Liver (tissue), 9 donors: ENCODE data around the gene PHTF2. TPM values are rescaled to one million over a fixed set of nuclear protein-coding genes. Genes with fewer than 3 reads are reported as not detected.

Experiments used
- DNase-seq: peaks from one replicate; pipeline ENCODE4 v3.0.0-alpha.2; 2017; ENCODE audit warnings: low spot score
- H3K27ac ChIP-seq, 2 donors: one replicate each; pipeline ENCODE4 v1.7.0; 2013; ENCODE audit warnings: inconsistent platforms in 2 of 2, low read length in 2 of 2, control low read depth in 1 of 2, low read depth in 1 of 2, mild to moderate bottlenecking in 1 of 2
- H3K27me3 ChIP-seq, 4 donors: one replicate each; pipeline versions ENCODE4 v1.6.1 to v1.7.0; 2013; ENCODE audit warnings: low read length in 3 of 4, inconsistent platforms in 1 of 4, mild to moderate bottlenecking in 1 of 4, moderate library complexity in 1 of 4; ENCODE audit not compliant: control insufficient read depth in 4 of 4, insufficient read depth in 4 of 4
- H3K36me3 ChIP-seq, 4 donors: one replicate each; pipeline versions ENCODE4 v1.6.1 to v1.7.0; 2013; ENCODE audit warnings: low read length in 3 of 4, mild to moderate bottlenecking in 3 of 4, low read depth in 1 of 4, moderate library complexity in 1 of 4; ENCODE audit not compliant: control insufficient read depth in 4 of 4, insufficient read depth in 3 of 4
- H3K4me1 ChIP-seq, 4 donors: one replicate each; pipeline versions ENCODE4 v1.6.1 to v1.7.0; 2013; ENCODE audit warnings: low read length in 3 of 4, mild to moderate bottlenecking in 3 of 4, moderate library complexity in 1 of 4; ENCODE audit not compliant: control insufficient read depth in 4 of 4, insufficient read depth in 4 of 4
- H3K4me3 ChIP-seq, 3 donors: one replicate each; pipeline versions ENCODE4 v1.6.1 to v1.7.0; 2013; ENCODE audit warnings: low read length in 3 of 3, control low read depth in 1 of 3, low read depth in 1 of 3, mild to moderate bottlenecking in 1 of 3
- H3K9ac ChIP-seq, 2 donors: one replicate each; pipeline ENCODE4 v1.7.0; 2013; ENCODE audit warnings: low read length in 2 of 2, mild to moderate bottlenecking in 2 of 2, moderate library complexity in 2 of 2, control low read depth in 1 of 2, low read depth in 1 of 2
- H3K9me3 ChIP-seq, 4 donors: one replicate each; pipeline versions ENCODE4 v1.6.1 to v1.7.0; 2013; ENCODE audit warnings: low read length in 3 of 4; ENCODE audit not compliant: control insufficient read depth in 4 of 4
- EGR1 ChIP-seq, 2 donors: IDR thresholded peaks; 2 replicates each; pipeline ENCODE4 v1.6.1; 2016 to 2018; ENCODE audit warnings: antibody characterized with exemption in 2 of 2, low read depth in 2 of 2
- GABPA ChIP-seq, 2 donors: IDR thresholded peaks in 1 of 2; conservative IDR thresholded peaks in 1 of 2; 2 replicates each; pipeline ENCODE4 v1.6.1; 2016; ENCODE audit warnings: antibody characterized with exemption in 2 of 2, mild to moderate bottlenecking in 1 of 2, moderate library complexity in 1 of 2
- HNF4A ChIP-seq, 2 donors: conservative IDR thresholded peaks; 2 replicates each; pipeline ENCODE4 v1.6.1; 2016; ENCODE audit warnings: antibody characterized with exemption in 2 of 2, mild to moderate bottlenecking in 2 of 2
- HNF4G ChIP-seq: IDR thresholded peaks from 2 replicates; pipeline ENCODE4 v1.6.1; 2016; ENCODE audit warnings: antibody characterized with exemption
- JUND ChIP-seq, 2 donors: IDR thresholded peaks; 2 replicates each; pipeline ENCODE4 v1.6.1; 2016; ENCODE audit warnings: antibody characterized with exemption in 2 of 2
- NR2F2 ChIP-seq: IDR thresholded peaks from 2 replicates; pipeline ENCODE4 v1.6.1; 2016; ENCODE audit warnings: antibody characterized with exemption
- RAD21 ChIP-seq, 2 donors: IDR thresholded peaks; 2 replicates each; pipeline ENCODE4 v1.6.1; 2016; ENCODE audit warnings: antibody characterized with exemption in 2 of 2, mild to moderate bottlenecking in 2 of 2
- RXRA ChIP-seq, 2 donors: IDR thresholded peaks; 2 replicates each; pipeline ENCODE4 v1.6.1; 2017 to 2018; ENCODE audit warnings: antibody characterized with exemption in 2 of 2, mild to moderate bottlenecking in 1 of 2
- SP1 ChIP-seq: IDR thresholded peaks from 2 replicates; pipeline ENCODE4 v1.6.1; 2018; ENCODE audit warnings: antibody characterized with exemption, mild to moderate bottlenecking
- TAF1 ChIP-seq: conservative IDR thresholded peaks from 2 replicates; pipeline ENCODE4 v1.6.1; 2016; ENCODE audit warnings: antibody characterized with exemption, mild to moderate bottlenecking
- YY1 ChIP-seq: IDR thresholded peaks from 2 replicates; pipeline ENCODE4 v1.6.1; 2016; ENCODE audit warnings: antibody characterized with exemption, mild to moderate bottlenecking
- WGBS: extraction: QIAGEN DNeasy Blood & Tissue Kit; methylation state at CpG from one replicate; pipeline ENCODE4 v1.1.7; 2013; 5-methylcytosine and 5-hydroxymethylcytosine counted together
- polyA plus RNA-seq, 2 donors: library from polyadenylated mRNA; stranded (reverse) in 1 of 2; unstranded in 1 of 2; fragments of 200-250 nt in 1 of 2; fragments of >200 nt in 1 of 2; fragmentation: Nextera tagmentation in 1 of 2; extraction: Ambion mirVana in 1 of 2; gene quantifications; one replicate each; pipeline versions ENCODE4 v1.2.1 to v1.2.3, GENCODE V29; 2013 to 2015
- total RNA-seq, 2 donors: library from RNA; depleted of rRNA; stranded (reverse); fragments of >200 nt; gene quantifications; one replicate each; pipeline ENCODE4 v1.2.3, GENCODE V29; 2014
- TF ChIP-seq, protein P1 (sequence below): fragments of 150-350 bp; IDR thresholded peaks from 2 replicates; pipeline ENCODE4 v1.5.1; 2017; ENCODE audit warnings: improper control_type of control experiment, low read depth, low read length; ENCODE audit not compliant: missing input control
- TF ChIP-seq, protein P2 (sequence below): IDR thresholded peaks from 2 replicates; pipeline ENCODE4 v1.6.1; 2016; ENCODE audit warnings: antibody characterized with exemption, mild to moderate bottlenecking
- TF ChIP-seq, protein P3 (sequence below): IDR thresholded peaks from 2 replicates; pipeline ENCODE4 v1.6.1; 2016; ENCODE audit warnings: antibody characterized with exemption
- TF ChIP-seq, protein P4 (sequence below): IDR thresholded peaks from 2 replicates; pipeline ENCODE4 v1.6.1; 2016; ENCODE audit warnings: antibody characterized with exemption
- donor health status: healthy.
- donor health status: healthy.
- donor health status: healthy.
- donor health status: healthy.
- donor health status: healthy.

The PHTF2 gene
- total and polyA plus RNA-seq, 4 donors: 2.2 to 7.3 (median 4.7) TPM

DNA sequence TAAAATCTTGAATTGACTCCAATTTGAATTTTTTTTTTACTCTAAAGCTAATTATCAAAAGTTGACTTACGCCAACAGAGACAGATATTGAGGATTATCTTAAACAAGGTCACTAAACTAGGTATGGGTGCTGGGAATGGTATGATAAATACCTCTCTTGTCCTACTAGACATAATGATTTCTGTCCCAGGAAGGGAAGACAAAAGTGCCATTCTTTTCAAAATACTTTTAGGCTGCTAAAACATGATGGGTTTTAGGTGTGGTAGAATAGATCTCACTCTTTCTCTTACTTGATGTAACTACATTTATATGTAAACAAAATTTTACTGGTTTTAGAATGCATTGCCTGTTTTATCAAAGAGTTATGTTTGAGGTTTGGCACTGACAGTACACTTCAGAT, 15.5 kb upstream of the PHTF2 start:
- Histone ChIP-seq H3K36me3 (peaks cover 0 to 9% (median 8%) of the 10 kb centered on the region in 4 donors), H3K27me3 (no peaks in the 10 kb centered on the region), H3K9ac (peak overlapping the region in 1 of 2 donors; percentile 27), H3K4me3 (no peak overlapping the region), H3K9me3 (peaks cover 0 to 4% (median 0%) of the 10 kb centered on the region in 4 donors), H3K27ac (peak overlapping the region in 1 of 2 donors; percentile 12), H3K4me1 (peaks cover 4 to 25% (median 10%) of the 10 kb centered on the region in 4 donors)
- WGBS: 86% methylated on average over 1 of the region's 1 CpG
- TF ChIP-seq HNF4G (no peak), RXRA (IDR thresholded peaks at IDR 0.05) (no peak), HNF4A (conservative IDR thresholded peaks at IDR 0.05) (no peak), YY1 (no peak), SP1 (no peak), EGR1 (IDR thresholded peaks at IDR 0.05; ENCODE audit: low read depth in 2 of 2) (no peak), TAF1 (no peak)
- TF ChIP-seq, protein P1, sequence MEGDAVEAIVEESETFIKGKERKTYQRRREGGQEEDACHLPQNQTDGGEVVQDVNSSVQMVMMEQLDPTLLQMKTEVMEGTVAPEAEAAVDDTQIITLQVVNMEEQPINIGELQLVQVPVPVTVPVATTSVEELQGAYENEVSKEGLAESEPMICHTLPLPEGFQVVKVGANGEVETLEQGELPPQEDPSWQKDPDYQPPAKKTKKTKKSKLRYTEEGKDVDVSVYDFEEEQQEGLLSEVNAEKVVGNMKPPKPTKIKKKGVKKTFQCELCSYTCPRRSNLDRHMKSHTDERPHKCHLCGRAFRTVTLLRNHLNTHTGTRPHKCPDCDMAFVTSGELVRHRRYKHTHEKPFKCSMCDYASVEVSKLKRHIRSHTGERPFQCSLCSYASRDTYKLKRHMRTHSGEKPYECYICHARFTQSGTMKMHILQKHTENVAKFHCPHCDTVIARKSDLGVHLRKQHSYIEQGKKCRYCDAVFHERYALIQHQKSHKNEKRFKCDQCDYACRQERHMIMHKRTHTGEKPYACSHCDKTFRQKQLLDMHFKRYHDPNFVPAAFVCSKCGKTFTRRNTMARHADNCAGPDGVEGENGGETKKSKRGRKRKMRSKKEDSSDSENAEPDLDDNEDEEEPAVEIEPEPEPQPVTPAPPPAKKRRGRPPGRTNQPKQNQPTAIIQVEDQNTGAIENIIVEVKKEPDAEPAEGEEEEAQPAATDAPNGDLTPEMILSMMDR: no peak
- TF ChIP-seq, protein P2, sequence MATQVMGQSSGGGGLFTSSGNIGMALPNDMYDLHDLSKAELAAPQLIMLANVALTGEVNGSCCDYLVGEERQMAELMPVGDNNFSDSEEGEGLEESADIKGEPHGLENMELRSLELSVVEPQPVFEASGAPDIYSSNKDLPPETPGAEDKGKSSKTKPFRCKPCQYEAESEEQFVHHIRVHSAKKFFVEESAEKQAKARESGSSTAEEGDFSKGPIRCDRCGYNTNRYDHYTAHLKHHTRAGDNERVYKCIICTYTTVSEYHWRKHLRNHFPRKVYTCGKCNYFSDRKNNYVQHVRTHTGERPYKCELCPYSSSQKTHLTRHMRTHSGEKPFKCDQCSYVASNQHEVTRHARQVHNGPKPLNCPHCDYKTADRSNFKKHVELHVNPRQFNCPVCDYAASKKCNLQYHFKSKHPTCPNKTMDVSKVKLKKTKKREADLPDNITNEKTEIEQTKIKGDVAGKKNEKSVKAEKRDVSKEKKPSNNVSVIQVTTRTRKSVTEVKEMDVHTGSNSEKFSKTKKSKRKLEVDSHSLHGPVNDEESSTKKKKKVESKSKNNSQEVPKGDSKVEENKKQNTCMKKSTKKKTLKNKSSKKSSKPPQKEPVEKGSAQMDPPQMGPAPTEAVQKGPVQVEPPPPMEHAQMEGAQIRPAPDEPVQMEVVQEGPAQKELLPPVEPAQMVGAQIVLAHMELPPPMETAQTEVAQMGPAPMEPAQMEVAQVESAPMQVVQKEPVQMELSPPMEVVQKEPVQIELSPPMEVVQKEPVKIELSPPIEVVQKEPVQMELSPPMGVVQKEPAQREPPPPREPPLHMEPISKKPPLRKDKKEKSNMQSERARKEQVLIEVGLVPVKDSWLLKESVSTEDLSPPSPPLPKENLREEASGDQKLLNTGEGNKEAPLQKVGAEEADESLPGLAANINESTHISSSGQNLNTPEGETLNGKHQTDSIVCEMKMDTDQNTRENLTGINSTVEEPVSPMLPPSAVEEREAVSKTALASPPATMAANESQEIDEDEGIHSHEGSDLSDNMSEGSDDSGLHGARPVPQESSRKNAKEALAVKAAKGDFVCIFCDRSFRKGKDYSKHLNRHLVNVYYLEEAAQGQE: no peak
- DNase-seq: no peak

DNA sequence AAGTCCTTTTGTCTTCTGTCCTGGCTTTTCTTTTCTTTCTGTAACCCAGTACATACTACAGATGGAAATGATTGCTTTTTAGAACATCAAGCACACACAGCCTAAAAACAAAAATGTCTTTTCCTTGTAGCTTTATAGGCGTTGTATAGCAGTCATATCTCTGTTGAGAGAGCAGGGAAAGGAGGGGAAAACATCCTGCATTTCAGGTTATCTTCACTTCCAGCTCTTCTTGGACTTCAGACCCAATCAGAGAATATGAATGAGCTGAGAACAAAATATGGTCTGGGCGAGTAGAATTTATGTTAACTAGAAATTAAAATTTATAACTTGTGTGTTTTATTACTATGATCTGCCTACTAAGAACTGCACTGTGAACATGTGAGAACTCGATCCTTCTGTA, 15.0 kb upstream of the PHTF2 start:
- Histone ChIP-seq H3K9ac (peak overlapping the region in 1 of 2 donors; percentile 27), H3K9me3 (peaks cover 0 to 4% (median 0%) of the 10 kb centered on the region in 4 donors), H3K4me3 (no peak overlapping the region), H3K27me3 (no peaks in the 10 kb centered on the region), H3K27ac (peak overlapping the region in 1 of 2 donors; percentile 12), H3K4me1 (peaks cover 4 to 25% (median 10%) of the 10 kb centered on the region in 4 donors), H3K36me3 (peaks cover 0 to 7% (median 5%) of the 10 kb centered on the region in 4 donors)
- TF ChIP-seq RXRA (IDR thresholded peaks at IDR 0.05) (no peak), GABPA (IDR thresholded peaks at IDR 0.05 in 1 of 2, conservative IDR thresholded peaks at IDR 0.05 in 1 of 2) (no peak), NR2F2 (no peak), RAD21 (IDR thresholded peaks at IDR 0.05) (no peak), HNF4A (conservative IDR thresholded peaks at IDR 0.05) (no peak), HNF4G (no peak), YY1 (no peak), EGR1 (IDR thresholded peaks at IDR 0.05; ENCODE audit: low read depth in 2 of 2) (no peak), JUND (IDR thresholded peaks at IDR 0.05) (no peak), TAF1 (no peak)
- TF ChIP-seq, protein P3, sequence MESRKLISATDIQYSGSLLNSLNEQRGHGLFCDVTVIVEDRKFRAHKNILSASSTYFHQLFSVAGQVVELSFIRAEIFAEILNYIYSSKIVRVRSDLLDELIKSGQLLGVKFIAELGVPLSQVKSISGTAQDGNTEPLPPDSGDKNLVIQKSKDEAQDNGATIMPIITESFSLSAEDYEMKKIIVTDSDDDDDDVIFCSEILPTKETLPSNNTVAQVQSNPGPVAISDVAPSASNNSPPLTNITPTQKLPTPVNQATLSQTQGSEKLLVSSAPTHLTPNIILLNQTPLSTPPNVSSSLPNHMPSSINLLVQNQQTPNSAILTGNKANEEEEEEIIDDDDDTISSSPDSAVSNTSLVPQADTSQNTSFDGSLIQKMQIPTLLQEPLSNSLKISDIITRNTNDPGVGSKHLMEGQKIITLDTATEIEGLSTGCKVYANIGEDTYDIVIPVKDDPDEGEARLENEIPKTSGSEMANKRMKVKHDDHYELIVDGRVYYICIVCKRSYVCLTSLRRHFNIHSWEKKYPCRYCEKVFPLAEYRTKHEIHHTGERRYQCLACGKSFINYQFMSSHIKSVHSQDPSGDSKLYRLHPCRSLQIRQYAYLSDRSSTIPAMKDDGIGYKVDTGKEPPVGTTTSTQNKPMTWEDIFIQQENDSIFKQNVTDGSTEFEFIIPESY: no peak
- TF ChIP-seq, protein P4, sequence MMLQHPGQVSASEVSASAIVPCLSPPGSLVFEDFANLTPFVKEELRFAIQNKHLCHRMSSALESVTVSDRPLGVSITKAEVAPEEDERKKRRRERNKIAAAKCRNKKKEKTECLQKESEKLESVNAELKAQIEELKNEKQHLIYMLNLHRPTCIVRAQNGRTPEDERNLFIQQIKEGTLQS: no peak
- TF ChIP-seq, protein P2: no peak
- WGBS: 79% methylated on average over 3 of the region's 3 CpGs
- no peak for DNase-seq
